ENCODE results near the gene CLDN15.

The CLDN15 gene

GRCh38 chr7:101245147-101245668, 7.6 kb upstream of the CLDN15 start:
- H3K27me3 ChIP-seq = no peaks in the 10 kb centered on the region
- peak overlapping the region; percentile 94 to 99 for H3K4me3 ChIP-seq (ENCODE audit: low read depth in 1 of 2, low read length in 1 of 2)
- H3K36me3 ChIP-seq = peaks cover 19% of the 10 kb centered on the region
- peaks cover 31 to 43% of the 10 kb centered on the region in 2 experiments for H3K4me1 ChIP-seq (ENCODE audit: control insufficient read depth in 1 of 2, insufficient read depth in 1 of 2, low read depth in 1 of 2, low read length in 1 of 2)
- H3K9me3 ChIP-seq = no peaks in the 10 kb centered on the region
- TF ChIP-seq, protein P1, sequence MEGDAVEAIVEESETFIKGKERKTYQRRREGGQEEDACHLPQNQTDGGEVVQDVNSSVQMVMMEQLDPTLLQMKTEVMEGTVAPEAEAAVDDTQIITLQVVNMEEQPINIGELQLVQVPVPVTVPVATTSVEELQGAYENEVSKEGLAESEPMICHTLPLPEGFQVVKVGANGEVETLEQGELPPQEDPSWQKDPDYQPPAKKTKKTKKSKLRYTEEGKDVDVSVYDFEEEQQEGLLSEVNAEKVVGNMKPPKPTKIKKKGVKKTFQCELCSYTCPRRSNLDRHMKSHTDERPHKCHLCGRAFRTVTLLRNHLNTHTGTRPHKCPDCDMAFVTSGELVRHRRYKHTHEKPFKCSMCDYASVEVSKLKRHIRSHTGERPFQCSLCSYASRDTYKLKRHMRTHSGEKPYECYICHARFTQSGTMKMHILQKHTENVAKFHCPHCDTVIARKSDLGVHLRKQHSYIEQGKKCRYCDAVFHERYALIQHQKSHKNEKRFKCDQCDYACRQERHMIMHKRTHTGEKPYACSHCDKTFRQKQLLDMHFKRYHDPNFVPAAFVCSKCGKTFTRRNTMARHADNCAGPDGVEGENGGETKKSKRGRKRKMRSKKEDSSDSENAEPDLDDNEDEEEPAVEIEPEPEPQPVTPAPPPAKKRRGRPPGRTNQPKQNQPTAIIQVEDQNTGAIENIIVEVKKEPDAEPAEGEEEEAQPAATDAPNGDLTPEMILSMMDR (IDR thresholded peaks at IDR 0.05) = no peak
- H3K27ac ChIP-seq = peak overlapping the region; percentile 88

DNA sequence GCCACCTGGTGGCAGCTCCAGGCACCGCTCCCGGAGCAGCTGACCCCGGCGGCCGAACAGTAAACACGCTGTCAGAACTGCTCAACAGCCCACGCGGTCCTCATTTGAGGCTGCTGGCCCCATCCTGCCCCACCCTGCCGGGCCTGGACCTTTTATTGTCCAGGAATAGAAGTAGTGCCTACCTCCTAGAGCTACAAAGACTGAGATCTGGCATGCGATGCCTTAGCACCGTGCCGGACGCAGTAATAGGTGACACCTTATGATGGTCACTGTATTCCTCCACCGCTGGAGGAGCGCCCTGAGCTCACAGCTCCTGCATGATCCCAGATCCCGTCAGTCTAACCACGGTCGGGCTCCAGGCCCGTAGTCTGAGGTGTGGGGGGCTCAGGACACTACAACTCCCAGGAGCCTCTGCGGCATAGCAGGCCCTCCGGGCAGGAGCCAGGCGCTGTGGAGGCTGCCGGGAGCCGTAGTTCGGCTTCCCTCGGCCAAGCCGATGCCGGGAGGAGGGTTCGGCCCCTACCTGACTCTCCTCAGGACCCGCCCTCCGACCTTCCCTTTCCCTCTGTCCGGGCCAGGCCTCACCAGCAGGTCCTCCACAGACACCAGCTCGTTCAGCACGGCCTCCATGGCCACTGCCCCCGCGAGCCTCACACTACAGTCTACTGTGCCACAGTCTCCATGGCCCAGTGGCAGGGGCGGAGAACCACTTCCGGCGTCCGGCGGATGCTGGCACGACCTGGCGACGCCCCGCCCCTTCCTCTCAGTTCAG, 7.0 kb upstream of the CLDN15 start, which contains the start of gene FIS1:
TSS of gene FIS1 (minus strand) at position 707 of the 772 bp plus-strand sequence. CDS start at position 630, 77 bp downstream.
- Histone ChIP-seq H3K4me3 (ENCODE audit: low read depth in 1 of 2, low read length in 1 of 2) (peak within 1 kb of the TSS; percentile 94 to 99), H3K4me1 (ENCODE audit: control insufficient read depth in 1 of 2, insufficient read depth in 1 of 2, low read depth in 1 of 2, low read length in 1 of 2) (peaks cover 32 to 41% of the 10 kb centered on the region in 2 experiments), H3K9me3 (no peaks in the 10 kb centered on the region), H3K36me3 (peaks cover 23% of the 10 kb centered on the region), H3K27me3 (no peaks in the 10 kb centered on the region), H3K27ac (peak within 1 kb of the TSS; percentile 88)
- TF ChIP-seq, protein P1 (IDR thresholded peaks at IDR 0.05) = peak; percentile 97

GRCh38 chr7:101243646-101244374, 6.2 kb upstream of the CLDN15 start:
- TF ChIP-seq, protein P1 (IDR thresholded peaks at IDR 0.05) = no peak
- Histone ChIP-seq H3K27ac (peak overlapping the region; percentile 88), H3K36me3 (peaks cover 25% of the 10 kb centered on the region), H3K4me1 (ENCODE audit: control insufficient read depth in 1 of 2, insufficient read depth in 1 of 2, low read depth in 1 of 2, low read length in 1 of 2) (peaks cover 40 to 49% of the 10 kb centered on the region in 2 experiments), H3K4me3 (ENCODE audit: low read depth in 1 of 2, low read length in 1 of 2) (peak overlapping the region; percentile 94 to 99), H3K9me3 (no peaks in the 10 kb centered on the region), H3K27me3 (peaks cover 4% of the 10 kb centered on the region)

GRCh38 chr7:101241443-101242349, 4.1 kb upstream of the CLDN15 start:
- Histone ChIP-seq H3K4me3 (ENCODE audit: low read depth in 1 of 2, low read length in 1 of 2) (no peak overlapping the region), H3K9me3 (no peaks in the 10 kb centered on the region), H3K36me3 (peaks cover 39% of the 10 kb centered on the region), H3K27me3 (peaks cover 25% of the 10 kb centered on the region), H3K27ac (no peak overlapping the region), H3K4me1 (ENCODE audit: control insufficient read depth in 1 of 2, insufficient read depth in 1 of 2, low read depth in 1 of 2, low read length in 1 of 2) (peaks cover 41 to 49% of the 10 kb centered on the region in 2 experiments)
- TF ChIP-seq, protein P1 (IDR thresholded peaks at IDR 0.05) = no peak

- Histone ChIP-seq H3K4me3 (ENCODE audit: low read depth in 1 of 2, low read length in 1 of 2) (no peak overlapping the region), H3K4me1 (ENCODE audit: control insufficient read depth in 1 of 2, insufficient read depth in 1 of 2, low read depth in 1 of 2, low read length in 1 of 2) (peaks cover 41 to 49% of the 10 kb centered on the region in 2 experiments), H3K9me3 (no peaks in the 10 kb centered on the region), H3K27ac (no peak overlapping the region), H3K36me3 (peaks cover 45% of the 10 kb centered on the region), H3K27me3 (peaks cover 29% of the 10 kb centered on the region)
- TF ChIP-seq, protein P1 (IDR thresholded peaks at IDR 0.05) = no peak
Observed at GRCh38 chr7:101241015-101241363, 3.4 kb upstream of the CLDN15 start.
